ENCODE results near the gene ANK3.
A peak's percentile ranks its signal among the peaks of the same experiment; 100 is the strongest.

The ANK3 gene

DNA sequence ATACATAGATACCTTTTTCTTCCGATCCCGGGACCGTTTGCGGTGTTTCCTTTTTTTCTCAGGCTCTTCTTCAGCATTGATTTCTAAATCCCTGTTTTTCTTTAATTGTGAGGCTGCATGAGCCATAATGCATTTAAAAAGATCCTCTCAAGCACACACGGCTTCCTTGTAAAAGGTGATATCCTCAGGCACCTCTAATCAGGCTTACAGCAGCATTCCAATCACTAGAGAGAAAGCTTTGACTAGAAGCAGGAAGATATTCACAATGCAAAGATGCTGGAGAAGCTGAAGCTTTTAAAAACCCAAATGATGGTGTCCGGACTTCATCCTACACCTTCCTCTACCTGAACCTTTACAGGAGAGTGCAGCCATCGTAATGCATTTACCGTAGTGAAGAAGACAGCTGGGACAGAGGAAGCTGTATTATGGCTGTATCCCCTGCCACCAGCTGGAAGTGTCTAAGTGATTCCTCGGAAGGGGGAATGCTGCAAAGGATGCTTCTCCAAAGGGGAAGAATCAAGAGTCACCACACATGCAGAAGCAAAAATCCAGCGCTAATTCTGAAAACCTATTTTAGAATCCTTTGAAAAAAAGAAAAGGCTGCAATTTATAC, at the start of gene ANK3:
Gene ANK3, minus strand, starts transcription at position 463 of the 613 bp plus-strand sequence. Its CDS starts 337 bp downstream, at position 126.
- DNase-seq, result no peak
- H3K36me3 ChIP-seq, result no peaks in the 10 kb centered on the region
- peaks cover 0 to 9% (median 6%) of the 10 kb centered on the region in 4 donors for H3K4me1 ChIP-seq
- no peak within 1 kb of the TSS for H3K4me3 ChIP-seq
- no peaks in the 10 kb centered on the region for H3K9me3 ChIP-seq
- H3K27me3 ChIP-seq, result no peaks in the 10 kb centered on the region
- no peak within 1 kb of the TSS for H3K27ac ChIP-seq
- intact Hi-C loops (cut with DNase I; ENCODE audit: low total_unique reads), result no loop called here
- TF ChIP-seq, protein P1, sequence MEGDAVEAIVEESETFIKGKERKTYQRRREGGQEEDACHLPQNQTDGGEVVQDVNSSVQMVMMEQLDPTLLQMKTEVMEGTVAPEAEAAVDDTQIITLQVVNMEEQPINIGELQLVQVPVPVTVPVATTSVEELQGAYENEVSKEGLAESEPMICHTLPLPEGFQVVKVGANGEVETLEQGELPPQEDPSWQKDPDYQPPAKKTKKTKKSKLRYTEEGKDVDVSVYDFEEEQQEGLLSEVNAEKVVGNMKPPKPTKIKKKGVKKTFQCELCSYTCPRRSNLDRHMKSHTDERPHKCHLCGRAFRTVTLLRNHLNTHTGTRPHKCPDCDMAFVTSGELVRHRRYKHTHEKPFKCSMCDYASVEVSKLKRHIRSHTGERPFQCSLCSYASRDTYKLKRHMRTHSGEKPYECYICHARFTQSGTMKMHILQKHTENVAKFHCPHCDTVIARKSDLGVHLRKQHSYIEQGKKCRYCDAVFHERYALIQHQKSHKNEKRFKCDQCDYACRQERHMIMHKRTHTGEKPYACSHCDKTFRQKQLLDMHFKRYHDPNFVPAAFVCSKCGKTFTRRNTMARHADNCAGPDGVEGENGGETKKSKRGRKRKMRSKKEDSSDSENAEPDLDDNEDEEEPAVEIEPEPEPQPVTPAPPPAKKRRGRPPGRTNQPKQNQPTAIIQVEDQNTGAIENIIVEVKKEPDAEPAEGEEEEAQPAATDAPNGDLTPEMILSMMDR (IDR thresholded peaks at IDR 0.05), result no peak

GRCh38 chr10:60434418-60435046, 44.9 kb upstream of the ANK3 start:
- Histone ChIP-seq H3K9me3 (no peaks in the 10 kb centered on the region), H3K4me3 (no peak overlapping the region), H3K27me3 (no peaks in the 10 kb centered on the region), H3K4me1 (peaks cover 0 to 26% (median 5%) of the 10 kb centered on the region in 4 donors), H3K36me3 (no peaks in the 10 kb centered on the region), H3K27ac (no peak overlapping the region)
- intact Hi-C loops (cut with DNase I; ENCODE audit: low total_unique reads), result loop anchor here (10.0 kb wide), 1 partner anchor 220 kb away; no protein-coding TSS in a partner anchor
- peak in 1 of 2 donors; percentile 26 for DNase-seq
- TF ChIP-seq, protein P1 (IDR thresholded peaks at IDR 0.05), result peak; percentile 66 to 75

DNA sequence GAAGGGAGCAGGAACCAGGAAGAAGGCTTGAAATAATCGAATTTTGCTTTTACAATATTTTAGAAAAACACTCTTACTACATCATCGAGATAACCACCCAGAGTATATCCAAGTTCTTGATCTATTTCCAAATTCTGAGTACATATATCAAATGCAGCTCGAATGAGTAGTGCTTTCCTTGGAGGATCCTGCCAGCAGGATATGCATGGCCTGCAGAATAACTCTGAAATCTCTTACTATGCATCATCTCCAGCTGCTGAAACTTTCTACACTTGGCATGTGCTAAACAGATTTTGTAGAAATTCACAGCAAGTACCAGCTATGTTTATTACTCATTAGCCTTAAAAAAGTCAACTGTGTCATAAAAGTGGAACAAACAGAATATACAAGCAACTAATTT, 44.0 kb upstream of the ANK3 start:
- Histone ChIP-seq H3K27me3 (no peaks in the 10 kb centered on the region), H3K36me3 (no peaks in the 10 kb centered on the region), H3K9me3 (no peaks in the 10 kb centered on the region), H3K4me3 (no peak overlapping the region), H3K4me1 (peaks cover 0 to 35% (median 14%) of the 10 kb centered on the region in 4 donors), H3K27ac (peak overlapping the region; percentile 16 to 41)
- intact Hi-C loops (cut with DNase I; ENCODE audit: low total_unique reads), result loop anchor here (10.0 kb wide), 1 partner anchor 219 kb away; no protein-coding TSS in a partner anchor
- TF ChIP-seq, protein P1 (IDR thresholded peaks at IDR 0.05), result no peak
- DNase-seq, result no peak

DNA sequence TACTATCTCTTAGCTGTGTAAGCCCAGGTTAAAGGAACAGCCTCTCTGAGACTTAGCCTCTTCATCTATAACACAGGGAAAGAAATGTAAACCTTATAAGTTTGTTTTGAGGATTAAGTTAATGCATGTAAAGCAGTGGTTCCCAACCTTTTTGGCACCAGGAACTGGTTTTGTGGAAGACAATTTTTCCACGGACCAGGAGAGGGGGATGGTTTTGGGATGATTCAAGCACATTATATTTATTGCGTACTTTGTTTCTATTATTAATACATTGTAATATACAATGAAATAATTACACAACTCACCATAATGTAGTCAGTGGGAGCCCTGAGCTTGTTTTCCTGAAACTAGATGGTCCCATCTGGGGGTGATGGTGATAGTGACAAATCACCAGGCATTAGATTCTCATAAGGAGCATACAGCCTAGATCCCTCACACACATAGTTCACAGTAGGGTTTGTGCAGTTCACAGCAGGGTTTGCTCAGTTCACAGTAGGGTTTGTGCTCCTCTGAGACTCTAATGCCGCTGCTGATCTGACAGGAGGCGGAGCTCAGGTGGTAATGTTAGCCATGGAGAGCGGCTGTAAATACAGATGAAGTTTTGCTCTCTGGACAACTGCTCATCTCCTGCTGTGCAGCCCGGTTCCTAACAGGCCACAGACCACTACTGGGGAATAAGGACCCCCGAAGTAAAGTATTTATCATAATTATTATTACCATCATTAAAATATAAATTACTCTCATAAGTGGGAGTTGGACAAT, 41.3 kb upstream of the ANK3 start:
- Histone ChIP-seq H3K36me3 (no peaks in the 10 kb centered on the region), H3K4me3 (no peak overlapping the region), H3K9me3 (no peaks in the 10 kb centered on the region), H3K27me3 (no peaks in the 10 kb centered on the region), H3K27ac (no peak overlapping the region), H3K4me1 (peaks cover 0 to 49% (median 19%) of the 10 kb centered on the region in 4 donors)
- TF ChIP-seq, protein P1 (IDR thresholded peaks at IDR 0.05), result no peak
- intact Hi-C loops (cut with DNase I; ENCODE audit: low total_unique reads), result loop anchor here (10.0 kb wide), 1 partner anchor 216 kb away; no protein-coding TSS in a partner anchor
- no peak for DNase-seq

DNA sequence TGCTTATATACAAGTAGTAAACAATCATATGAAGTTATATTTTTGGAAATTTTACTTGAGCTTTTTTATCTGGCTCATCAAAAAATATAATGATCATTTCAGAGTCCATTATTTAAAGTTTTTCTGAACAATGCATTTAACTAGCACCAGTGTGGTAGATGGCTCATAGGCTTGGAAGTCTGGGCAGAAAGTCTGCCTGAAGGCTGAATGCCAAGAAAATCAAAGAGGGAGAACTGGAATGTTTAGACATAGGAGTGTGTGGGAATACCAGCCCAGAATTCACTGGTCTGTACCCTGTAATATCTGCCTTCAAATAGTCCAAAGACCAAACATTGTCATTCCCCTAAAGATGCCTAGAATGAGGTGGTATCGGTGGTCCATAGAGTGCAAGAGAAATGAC, 40.3 kb upstream of the ANK3 start:
- H3K36me3 ChIP-seq, result no peaks in the 10 kb centered on the region
- H3K27ac ChIP-seq, result peak overlapping the region; percentile 42 to 54
- intact Hi-C loops (cut with DNase I; ENCODE audit: low total_unique reads), result loop anchor here (10.0 kb wide), 1 partner anchor 215 kb away; no protein-coding TSS in a partner anchor
- H3K9me3 ChIP-seq, result no peaks in the 10 kb centered on the region
- no peak for DNase-seq
- TF ChIP-seq, protein P1 (IDR thresholded peaks at IDR 0.05), result no peak
- H3K27me3 ChIP-seq, result no peaks in the 10 kb centered on the region
- peaks cover 0 to 50% (median 19%) of the 10 kb centered on the region in 4 donors for H3K4me1 ChIP-seq
- no peak overlapping the region for H3K4me3 ChIP-seq
